Stimulated activated CD4-positive, alpha-beta T cell treated with anti-CD3 and anti-CD28 coated beads, Interleukin-2, amount 100 ng/mL, for 24 hours (primary cell): Measurements from ENCODE around the gene MESP1.
"Not testable (repeated sequence)": the region's sequence is repeated elsewhere in the genome, so short reads cannot be mapped to it uniquely, and the experiment has no call there.

Experiments used
- DNase-seq, 2 donors: peaks; one replicate each; pipeline ENCODE4 v3.0.0-alpha.2; 2020

The MESP1 gene, protein sequence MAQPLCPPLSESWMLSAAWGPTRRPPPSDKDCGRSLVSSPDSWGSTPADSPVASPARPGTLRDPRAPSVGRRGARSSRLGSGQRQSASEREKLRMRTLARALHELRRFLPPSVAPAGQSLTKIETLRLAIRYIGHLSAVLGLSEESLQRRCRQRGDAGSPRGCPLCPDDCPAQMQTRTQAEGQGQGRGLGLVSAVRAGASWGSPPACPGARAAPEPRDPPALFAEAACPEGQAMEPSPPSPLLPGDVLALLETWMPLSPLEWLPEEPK

DNA sequence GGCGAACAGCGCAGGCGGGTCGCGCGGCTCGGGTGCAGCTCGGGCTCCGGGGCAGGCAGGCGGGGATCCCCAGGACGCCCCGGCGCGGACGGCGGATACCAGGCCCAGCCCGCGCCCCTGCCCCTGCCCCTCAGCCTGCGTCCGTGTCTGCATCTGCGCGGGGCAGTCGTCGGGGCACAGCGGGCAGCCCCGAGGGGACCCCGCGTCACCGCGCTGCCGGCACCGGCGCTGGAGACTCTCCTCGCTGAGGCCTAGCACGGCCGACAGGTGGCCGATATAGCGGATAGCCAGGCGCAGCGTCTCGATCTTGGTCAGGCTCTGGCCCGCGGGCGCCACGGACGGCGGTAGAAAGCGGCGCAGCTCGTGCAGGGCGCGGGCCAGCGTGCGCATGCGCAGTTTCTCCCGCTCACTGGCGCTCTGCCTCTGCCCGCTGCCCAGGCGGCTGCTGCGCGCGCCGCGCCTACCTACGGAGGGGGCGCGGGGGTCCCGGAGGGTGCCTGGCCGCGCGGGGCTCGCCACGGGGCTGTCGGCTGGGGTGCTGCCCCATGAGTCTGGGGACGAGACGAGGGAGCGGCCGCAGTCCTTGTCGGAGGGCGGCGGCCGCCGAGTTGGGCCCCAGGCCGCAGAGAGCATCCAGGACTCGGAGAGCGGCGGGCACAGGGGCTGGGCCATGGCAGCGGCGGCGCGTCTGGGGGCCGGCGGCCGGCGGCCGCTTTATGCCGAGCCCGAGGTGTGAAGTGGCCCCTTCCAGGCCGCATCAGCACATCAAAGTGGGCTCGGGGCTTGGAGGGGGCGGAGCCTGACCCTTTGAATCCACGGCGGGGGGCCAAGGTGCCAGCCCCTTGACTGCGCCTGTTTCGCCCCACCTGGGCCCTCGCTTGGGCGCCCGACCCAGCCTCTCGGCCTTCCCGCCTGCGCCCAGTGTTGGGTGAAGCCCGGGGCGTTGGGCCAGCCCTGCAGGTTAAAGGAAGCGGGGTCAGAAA is at the start of gene MESP1:
MESP1 (minus strand) TSS at position 690 of the 983 bp plus-strand sequence; CDS start at position 672, 18 bp downstream.
- DNase-seq, result peak; percentile 84 to 89

DNA sequence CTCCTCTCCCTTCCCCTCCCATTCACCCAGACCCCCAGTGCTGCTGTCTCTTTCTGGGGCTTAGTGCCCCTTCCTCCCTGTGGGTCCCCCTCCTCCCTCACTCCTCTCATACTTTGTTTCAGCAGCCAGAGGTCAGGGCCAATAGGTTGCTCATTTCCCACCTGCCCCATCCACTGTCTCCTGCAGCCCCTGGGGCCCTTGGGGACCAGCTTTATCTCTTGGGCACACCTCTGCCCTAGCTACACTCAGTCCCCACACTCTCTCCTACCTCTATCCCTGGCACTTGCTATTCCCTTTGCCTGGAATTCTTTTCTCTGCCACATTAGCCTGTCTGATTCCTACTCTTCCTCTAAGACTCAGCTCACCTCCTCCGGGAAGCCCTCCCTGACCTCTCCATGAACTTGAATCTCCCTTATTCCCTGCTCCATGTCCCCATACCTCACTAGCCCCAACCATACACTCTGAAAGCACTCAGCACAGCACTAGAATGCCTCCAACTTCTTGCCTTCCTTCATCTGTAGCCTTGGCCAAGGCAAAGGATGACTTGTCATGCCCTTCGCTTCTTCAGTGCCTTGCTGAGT is 49.0 kb upstream of the MESP1 start:
- DNase-seq, result no peak

DNA sequence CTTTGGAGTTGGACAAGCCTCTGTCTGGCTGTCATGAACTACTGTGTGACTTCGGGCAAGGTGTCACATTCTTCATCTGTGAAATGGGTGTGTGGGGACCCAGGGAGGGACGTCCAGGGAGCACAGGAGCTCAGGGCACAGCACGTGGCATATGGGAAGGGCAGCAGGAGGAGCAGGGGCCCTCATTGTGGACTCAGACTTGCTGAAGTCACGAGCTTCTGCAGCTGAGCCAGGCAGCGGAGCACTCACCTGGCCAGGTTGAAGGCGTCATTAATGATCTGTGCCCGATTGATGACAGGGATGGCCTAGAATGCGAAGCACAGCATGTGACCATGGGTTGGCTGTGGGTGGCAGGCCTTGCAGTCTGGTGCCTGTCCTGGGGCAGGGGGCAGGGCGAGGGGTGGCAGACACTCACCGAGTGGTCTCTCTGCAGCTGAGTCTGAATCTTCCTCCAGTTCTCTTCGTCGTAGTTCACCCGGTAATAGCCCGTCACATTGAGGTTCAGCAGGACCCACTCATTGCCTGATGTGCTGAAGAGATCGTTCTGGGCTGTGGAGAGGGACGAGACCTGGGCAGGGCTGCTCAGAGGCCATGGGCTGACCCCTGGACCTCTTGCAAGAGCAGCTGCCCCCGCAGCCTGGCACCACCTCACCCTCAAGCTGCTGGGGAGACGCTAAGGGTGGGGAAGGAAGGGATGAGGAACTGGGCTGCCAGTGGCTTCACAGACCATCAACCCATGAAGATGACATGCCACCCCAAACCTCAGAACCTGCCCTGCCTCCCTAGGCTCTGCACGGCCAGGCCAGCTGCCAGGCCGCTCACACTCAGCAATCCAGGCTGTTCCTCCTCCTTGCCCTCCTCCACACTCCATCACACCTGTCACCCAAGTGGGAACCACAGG is 48.2 kb upstream of the MESP1 start:
- no peak for DNase-seq

DNA sequence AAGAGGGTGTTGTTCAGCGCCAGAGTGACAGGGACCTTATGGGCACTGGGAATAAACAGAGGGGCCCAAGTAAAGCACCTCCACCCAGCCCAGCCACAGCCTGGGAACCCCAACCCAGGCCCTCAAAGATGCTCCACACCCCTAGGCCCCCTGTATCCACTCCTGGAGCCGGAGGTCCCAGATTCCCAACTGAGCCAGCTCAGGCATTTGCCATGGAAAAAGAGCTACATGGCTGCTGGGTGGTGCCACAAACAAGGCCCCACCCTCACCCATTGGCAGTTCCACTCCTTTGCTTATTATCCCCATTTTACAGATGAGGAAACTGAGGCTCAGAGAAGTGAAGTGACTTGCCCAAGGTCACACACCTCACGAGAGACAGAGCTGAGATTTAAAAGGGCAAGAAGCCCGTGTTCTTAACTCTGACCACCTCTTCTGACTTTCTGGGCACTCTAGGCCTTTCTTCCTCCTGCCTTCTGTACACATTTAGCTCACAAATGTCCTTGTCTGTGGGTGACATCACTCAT is 46.7 kb upstream of the MESP1 start:
- no peak for DNase-seq

DNA sequence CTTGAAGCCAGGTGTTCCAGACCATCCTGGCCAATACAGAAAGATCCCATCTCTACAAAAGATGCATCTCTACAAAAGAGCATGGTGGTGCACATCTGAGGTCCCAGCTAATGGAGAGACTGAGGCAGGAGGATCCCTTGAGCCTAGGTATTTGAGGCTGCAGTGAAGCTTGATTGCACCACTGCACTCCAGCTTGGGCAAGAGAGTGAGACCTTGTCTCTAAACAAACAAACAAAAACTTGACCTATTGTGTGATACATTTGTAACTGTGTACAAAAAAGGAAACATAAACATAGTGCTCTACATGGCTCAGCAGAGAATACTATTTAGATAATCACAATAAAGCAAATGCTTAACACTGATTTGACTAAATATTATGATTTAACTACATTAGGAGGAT is 44.9 kb upstream of the MESP1 start:
- no peak for DNase-seq

DNA sequence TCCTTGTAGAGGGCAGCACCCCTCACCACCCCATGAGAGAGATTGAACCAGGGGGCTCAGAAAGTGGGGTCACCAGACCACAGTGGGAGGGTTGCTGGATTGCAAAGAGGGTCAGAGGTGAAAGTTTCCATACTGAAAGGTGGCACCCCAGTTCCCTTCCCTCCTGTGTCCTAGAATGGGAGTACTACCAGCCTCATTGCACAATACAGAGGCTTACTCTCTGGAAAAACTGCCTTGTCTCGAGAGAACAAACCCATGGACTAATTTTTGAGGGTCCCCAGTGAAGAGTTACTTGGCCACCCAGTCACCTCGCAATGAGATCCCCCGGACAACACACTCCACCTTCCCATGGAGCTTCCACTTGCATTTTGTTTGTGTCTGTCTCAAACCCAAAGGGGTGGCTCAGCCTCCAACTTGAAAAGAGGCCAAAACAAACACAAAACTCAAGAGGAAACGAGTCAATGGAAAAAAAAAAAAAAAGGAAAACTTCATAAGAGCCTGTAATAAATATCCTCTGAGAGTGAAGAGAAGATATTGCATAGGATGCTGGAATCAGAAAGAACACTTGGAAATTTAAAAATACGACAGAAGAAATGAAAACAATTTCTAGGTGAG is 43.7 kb upstream of the MESP1 start:
- DNase-seq, result no peak

DNA sequence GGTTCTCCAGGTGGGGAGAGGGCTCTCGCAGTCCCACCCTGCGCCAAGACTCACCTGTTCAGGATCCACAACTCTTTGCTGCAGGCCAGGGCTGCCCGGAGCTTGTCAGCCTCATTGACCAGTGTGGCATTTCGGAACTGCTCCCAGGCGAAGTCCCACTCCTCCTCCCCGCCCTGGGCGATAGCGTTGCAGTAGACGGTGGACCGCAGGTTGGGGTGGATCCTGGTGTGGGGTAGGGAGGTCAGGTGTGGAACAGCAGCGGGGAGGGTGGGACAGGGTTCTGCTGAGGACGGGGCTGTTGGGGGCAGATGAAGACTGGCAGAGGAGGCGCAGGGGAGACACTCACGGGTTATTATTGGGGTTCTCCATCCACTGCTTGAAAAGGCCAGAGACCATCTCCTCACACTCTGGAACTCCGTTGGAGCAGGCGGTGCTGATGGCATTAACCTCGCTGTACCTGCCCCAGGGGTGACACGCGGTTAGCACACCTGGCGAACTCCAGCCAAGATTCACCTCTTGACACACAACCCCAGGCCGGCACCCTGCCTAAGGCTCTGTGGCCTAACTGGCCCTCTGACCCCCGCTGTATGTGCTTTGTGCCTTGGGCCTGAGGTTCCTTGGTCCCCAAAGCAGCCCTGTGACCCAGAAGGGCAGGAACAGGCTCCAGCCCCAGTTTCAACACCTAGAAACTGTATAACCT is 41.2 kb upstream of the MESP1 start:
- no peak for DNase-seq

DNA sequence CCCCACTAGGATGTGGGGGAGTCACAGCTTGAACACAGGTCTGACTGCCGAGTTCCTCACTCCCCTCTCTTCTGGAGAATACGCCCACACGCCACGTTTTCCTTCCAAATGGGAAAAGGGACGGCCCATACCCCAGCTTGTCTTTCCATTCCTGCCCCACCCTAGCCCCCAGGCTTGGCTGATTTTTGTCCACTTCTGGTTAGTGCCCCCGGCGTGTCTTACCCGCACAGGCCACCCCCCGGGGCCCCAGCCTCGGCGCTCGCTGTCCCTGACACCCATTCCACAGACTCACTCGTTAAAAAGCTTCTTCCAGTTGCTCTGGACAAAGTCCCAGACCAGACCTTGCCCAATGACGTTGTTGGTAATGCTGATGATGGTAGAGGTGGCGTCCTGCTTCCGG is 39.6 kb upstream of the MESP1 start:
- DNase-seq, result no peak

DNA sequence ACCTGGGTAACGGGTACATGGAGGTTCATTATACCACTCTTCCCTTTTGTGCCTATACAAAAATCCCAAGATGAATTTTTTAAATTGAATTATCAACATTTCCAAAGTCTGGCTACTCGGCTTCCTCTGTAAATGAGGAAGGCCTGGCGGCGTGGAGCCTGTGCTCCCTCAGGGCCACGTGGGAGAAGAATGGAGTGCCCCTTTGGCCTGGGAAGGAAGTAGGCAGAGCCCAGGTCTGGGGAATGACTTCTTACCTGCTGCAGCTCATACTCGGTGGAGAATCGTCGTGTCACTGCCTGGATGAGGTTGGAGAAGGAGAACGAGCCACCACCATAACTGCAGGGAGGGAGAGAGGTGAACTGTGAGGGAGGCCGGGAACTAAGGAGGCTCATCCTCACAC is 39.2 kb upstream of the MESP1 start:
- DNase-seq, result no peak

DNA sequence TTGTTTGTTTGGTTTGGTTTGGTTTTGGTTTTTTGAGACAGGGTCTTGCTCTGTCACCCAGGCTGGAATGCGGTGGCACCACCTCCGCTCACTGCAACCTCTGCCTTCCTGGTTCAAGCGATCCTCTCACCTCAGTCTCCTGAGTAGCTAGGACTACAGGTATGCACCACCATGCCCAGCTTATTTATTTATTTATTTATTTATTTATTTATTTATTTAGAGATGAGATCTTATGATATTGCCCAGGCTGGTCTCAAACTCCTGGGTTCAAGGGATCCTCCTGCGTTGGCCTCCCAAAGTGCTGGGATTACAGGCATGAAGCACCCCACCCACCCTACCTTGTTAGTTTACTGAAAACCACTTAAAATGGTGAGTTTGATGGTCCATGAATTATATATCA is 37.5 kb upstream of the MESP1 start:
- DNase-seq, result not testable (repeated sequence)

DNA sequence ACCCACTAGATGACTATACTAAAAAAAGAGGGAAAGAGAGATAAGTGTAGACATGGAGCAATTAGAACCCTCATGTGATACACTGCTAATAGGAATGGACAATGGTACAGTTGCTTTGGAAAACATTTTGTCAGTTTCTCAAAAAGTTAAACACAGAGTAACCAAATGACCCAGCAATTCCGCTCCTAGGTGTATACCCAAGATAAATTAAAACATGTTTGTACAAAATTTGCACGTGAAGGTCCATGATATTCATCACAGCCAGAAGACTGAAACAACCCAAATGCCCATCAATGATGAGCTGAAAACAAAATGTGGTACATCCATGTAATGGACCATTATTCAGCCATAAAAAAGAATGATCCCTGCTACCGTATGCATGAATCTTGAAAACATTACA is 36.9 kb upstream of the MESP1 start:
- DNase-seq, result no peak

DNA sequence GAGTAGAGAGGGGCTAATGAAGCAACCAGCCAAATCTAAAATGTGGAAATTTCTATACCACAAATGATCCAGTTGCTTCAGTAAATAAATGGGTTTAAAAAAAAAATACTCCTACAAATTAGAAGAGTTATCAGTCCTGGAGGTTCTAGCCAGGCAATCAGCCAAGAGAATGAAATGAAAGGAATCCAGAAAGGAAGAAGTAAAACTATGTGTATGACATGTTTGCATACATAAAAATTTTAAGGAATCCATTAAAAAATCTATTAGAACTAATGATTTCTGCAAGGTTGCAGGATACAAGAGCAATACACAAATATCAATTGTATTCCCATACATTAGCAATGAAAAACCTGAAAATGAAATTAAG is 34.7 kb upstream of the MESP1 start:
- no peak for DNase-seq

DNA sequence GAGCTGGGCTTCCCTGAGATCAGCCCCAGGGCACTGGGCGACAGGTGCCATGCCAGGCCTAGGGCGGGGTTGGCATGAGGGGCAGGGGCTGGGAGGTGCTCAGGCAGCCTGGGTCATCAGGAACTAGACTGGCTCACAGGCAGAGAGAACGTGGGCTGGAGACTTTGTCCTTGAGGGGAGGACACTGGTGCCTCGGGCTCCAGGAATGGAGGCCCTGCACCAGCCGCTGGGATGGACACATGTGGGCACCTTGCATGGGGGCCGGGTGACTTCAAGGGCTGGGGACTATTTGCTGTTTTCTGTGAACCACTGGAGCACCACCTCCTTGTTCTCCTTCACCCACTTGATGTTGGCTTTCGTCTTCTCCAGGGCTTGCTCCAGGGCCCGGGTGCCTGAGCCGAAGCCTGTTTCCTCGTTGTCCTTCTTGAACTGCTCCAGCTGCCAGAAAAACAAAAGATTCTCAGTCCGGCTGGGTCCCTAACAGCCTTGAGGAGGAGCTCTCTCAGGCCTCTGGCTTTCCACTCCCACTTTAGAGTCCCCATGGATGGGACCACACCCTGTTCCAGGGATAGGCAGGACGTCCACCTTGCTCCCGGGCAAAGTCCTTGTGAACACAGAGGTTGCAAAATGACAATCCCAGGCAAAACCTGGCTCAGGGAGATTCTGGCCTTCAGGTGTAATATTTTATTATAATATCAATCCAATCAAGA is 34.2 kb upstream of the MESP1 start:
- DNase-seq, result no peak

DNA sequence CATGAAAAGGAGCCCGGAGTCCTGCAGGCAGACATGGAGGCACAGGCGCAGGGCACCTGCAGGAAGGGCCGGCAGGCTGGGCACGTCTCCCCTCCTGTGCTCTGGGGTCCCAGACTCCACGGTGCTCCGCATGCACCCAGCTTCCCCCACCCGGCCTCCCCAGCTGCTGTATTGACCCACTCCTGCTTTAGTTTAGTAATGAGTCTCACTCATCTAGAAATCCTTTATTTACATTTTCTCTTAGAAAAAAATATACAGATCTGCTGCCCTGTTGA is 33.6 kb upstream of the MESP1 start:
- DNase-seq, result no peak

DNA sequence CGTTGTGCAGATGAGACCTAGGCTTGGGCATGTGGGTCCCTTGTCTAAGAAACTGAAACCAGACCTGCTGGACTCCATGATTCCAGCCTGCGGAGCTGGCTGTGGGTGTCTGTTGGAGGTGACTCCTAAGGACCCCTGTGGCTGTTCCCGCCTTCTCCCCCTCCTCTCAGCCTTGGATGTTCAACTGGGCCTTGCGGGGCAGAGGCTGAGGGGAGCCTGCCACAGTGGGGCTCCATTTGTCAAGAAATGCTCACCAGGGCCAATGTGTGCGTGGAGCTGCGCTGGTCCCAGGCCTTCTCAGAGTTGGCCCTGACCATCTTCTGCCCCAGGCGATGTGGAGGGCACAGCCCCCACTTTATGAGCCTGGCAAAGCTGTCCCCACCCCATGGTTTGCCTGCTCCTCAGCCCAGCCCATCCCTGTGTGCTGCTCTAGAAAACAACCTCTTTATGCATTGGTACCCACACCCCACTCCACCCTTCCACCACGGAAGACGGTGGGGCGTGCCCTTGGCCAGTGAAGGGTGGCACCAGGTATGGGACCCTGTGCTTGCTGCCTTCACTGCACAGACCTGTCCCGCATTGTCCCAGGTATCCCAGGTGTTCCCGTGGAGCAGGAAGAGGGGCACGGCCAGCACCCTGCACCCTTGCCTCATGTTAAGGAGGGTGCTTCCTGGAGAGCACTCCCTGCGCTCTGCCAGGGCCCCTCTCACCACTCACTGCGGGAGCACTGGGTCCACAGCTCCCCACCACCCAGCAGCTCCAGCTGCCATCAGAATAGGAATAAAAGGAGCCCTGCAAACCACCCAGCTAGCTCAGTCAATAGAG is 33.0 kb upstream of the MESP1 start:
- no peak for DNase-seq

DNA sequence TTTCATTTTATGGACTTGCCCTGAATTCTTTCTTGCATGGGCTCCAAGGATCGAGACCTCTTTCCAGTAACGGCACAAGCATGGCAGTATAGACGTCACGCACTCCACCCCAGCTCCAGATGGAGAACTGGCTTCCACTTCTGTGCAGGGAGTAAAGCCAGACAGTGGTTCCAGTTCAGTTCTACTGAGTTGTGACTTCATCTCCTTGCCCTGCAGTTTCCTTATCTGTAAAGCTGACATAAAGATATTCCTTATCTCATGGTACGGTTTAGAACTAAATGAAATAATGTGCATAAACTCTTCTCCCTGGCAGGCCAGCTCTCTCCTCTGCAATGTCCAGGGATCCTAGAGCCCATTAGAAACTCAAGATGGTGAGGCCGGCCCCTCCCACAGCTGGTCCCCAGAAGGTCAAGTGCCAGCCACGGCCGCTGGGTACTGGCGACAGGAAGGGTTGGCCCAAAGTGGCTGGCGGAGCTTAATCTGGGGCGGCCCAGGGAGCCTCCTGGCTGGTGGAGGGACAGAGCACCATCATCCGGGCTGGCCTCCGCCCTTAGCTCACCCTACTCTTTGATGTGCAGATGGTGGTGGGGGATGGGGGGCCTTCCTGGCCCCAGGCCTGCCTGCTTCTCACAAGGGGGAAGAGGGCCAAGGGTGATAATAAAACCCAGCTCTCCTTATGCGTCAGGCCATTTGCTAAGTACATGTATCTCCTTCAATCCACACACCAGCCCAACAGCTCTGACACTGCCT is 32.2 kb upstream of the MESP1 start:
- DNase-seq, result no peak

DNA sequence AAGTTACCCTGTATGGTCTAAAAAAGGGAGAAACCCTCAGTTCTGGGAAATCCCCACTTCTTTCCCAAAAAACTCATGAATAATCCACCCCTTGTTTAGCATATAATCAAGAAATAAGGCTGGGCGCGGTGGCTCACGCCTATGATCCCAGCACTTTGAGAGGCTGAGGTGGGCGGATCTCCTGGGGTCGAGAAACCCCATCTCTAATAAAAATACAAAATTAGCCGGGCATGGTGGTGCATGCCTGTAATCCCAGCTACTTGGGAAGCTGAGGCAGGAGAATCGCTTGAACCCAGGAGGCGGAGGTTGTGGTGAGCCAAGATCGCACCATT is 31.5 kb upstream of the MESP1 start:
- not testable (repeated sequence) for DNase-seq

DNA sequence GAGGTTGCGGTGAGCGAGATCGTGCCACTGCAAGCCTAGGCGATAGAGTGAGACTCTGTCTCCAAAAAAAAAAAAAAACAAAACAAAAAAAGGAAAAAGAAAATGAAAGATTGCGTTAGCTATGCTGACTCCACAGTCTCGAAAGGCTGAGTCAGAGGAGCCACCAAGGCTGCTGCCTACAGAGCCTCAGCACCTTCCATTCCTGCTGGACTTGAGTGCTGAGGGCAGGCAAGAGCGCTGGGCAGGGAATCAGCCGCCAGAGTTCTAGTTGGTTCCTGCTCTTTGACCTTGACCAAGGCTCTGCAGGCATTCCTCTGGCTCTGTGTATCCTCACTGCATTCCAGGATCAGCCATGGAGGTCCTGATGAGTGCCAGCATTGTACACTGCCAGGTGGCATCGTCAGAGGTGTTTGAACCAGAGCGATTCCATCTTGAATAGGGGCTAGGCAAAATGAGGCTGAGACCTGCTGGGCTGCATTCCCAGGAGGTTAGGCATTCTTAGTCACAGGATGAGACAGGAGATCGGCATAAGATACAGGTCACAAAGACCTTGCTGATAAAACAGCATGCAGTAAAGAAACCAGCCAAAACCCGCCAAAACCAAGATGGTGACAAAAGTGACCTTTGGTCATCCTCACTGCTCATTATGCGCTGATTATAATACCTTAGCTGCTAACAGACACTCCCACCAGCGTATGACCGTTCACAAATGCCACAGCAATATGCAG is 31.0 kb upstream of the MESP1 start:
- DNase-seq, result no peak

DNA sequence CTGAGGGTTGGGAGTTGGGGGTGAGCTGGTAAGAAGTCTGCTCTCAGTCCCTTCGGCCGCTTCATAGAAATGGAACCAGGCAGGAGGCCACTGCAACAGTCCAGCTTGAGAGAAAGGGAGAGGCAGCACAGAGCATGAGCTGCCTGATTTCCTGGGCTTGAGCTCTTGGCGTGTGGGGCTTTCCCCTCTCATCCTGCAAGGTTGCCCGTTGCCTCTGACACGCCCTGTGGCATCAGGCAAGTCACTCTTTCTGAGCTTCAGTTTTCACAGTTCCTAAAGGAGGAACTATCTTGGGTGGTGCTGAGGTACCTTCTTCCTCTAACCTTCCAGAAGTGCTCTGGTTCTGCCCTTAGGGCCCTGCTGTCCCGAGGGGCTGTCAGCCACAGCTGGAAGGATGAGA is 30.0 kb upstream of the MESP1 start:
- peak in 1 of 2 donors; percentile 39 for DNase-seq
